GM12892 (cell line): Measurements from ENCODE around the gene SLC29A3.

Experiments
- POLR2A ChIP-seq: IDR thresholded peaks from 2 replicates; pipeline ENCODE4 v1.6.1; 2011; ENCODE audit warnings: low read depth, low read length, control low read depth
- TAF1 ChIP-seq: IDR thresholded peaks from 2 replicates; pipeline ENCODE4 v1.6.1; 2011; ENCODE audit warnings: low read depth, mild to moderate bottlenecking, control low read depth, low read length, borderline replicate concordance

GRCh38 chr10:71402005-71402404 is 82.9 kb downstream of the SLC29A3 start:
- no peak for TF ChIP-seq POLR2A
- no peak for TF ChIP-seq TAF1
